GM18868 (cell line): ENCODE results near the gene PLA2G15.
A peak's percentile ranks its signal among the peaks of the same experiment; 100 is the strongest.

Experiments
- ATAC-seq: cut with Tn5 transposase; IDR thresholded peaks from one replicate; pipeline ENCODE4 v1.9.1; 2021; ENCODE audit warnings: mild to moderate bottlenecking, moderate library complexity; ENCODE audit not compliant: unreplicated experiment

The PLA2G15 gene

GRCh38 chr16:68296291-68296690 is 51.1 kb downstream of the PLA2G15 start:
- ATAC-seq = no peak

GRCh38 chr16:68296693-68297092 is 51.5 kb downstream of the PLA2G15 start:
- ATAC-seq = no peak

- ATAC-seq = no peak
Measured at GRCh38 chr16:68297908-68298307, 52.7 kb downstream of the PLA2G15 start.

- ATAC-seq = no peak
Measured at GRCh38 chr16:68298312-68298711, 53.1 kb downstream of the PLA2G15 start.

GRCh38 chr16:68298907-68299561 is 53.9 kb downstream of the PLA2G15 start:
- ATAC-seq = no peak

GRCh38 chr16:68299571-68300453 is 54.6 kb downstream of the PLA2G15 start:
- no peak for ATAC-seq

- ATAC-seq = no peak
Measured at GRCh38 chr16:68300734-68301459, 55.7 kb downstream of the PLA2G15 start.

GRCh38 chr16:68306633-68307032 is 61.5 kb downstream of the PLA2G15 start:
- no peak for ATAC-seq

GRCh38 chr16:68309799-68310198 is 64.6 kb downstream of the PLA2G15 start:
- no peak for ATAC-seq

- ATAC-seq = peak; percentile 23
Measured at GRCh38 chr16:68310437-68310773, 65.2 kb downstream of the PLA2G15 start.
